Nephron (organoid): ENCODE measurements around the gene TUBB1.

Experiments
- H3K27ac Mint-ChIP-seq, 3 experiments: 2 replicates each; pipeline ENCODE4 v1.8.0; 2020; ENCODE audit warnings: mixed read lengths in 3 of 3, mild to moderate bottlenecking in 2 of 3, moderate library complexity in 1 of 3
- H3K27me3 Mint-ChIP-seq: 2 replicates; pipeline ENCODE4 v1.8.0; 2021; ENCODE audit warnings: low read depth, mild to moderate bottlenecking, moderate library complexity, mixed read lengths
- H3K36me3 Mint-ChIP-seq: 2 replicates; pipeline ENCODE4 v1.8.0; 2020; ENCODE audit warnings: low read depth, mixed read lengths
- H3K4me1 Mint-ChIP-seq: 2 replicates; pipeline ENCODE4 v1.8.0; 2020; ENCODE audit warnings: mixed read lengths
- H3K4me3 Mint-ChIP-seq, 3 experiments: 2 replicates each; pipeline ENCODE4 v1.8.0; 2020; ENCODE audit warnings: mild to moderate bottlenecking in 3 of 3, mixed read lengths in 3 of 3, moderate library complexity in 2 of 3
- H3K9me3 Mint-ChIP-seq: 2 replicates; pipeline ENCODE4 v1.8.0; 2020; ENCODE audit warnings: mixed read lengths
- TF ChIP-seq, protein P1 (sequence below), 3 experiments: fragments of 200-600 bp; sonication (generic); IDR thresholded peaks; one replicate each; pipeline ENCODE4 v1.5.0; 2021; ENCODE audit warnings: antibody characterized with exemption in 3 of 3; ENCODE audit not compliant: unreplicated experiment in 3 of 3

Gene TUBB1

GRCh38 chr20:59043698-59044097 is 24.5 kb downstream of the TUBB1 start:
- Mint-ChIP-seq H3K27me3 (no peaks in the 10 kb centered on the region), H3K4me1 (peaks cover 31% of the 10 kb centered on the region)

GRCh38 chr20:59044295-59044694 is 25.1 kb downstream of the TUBB1 start:
- TF ChIP-seq, protein P1, sequence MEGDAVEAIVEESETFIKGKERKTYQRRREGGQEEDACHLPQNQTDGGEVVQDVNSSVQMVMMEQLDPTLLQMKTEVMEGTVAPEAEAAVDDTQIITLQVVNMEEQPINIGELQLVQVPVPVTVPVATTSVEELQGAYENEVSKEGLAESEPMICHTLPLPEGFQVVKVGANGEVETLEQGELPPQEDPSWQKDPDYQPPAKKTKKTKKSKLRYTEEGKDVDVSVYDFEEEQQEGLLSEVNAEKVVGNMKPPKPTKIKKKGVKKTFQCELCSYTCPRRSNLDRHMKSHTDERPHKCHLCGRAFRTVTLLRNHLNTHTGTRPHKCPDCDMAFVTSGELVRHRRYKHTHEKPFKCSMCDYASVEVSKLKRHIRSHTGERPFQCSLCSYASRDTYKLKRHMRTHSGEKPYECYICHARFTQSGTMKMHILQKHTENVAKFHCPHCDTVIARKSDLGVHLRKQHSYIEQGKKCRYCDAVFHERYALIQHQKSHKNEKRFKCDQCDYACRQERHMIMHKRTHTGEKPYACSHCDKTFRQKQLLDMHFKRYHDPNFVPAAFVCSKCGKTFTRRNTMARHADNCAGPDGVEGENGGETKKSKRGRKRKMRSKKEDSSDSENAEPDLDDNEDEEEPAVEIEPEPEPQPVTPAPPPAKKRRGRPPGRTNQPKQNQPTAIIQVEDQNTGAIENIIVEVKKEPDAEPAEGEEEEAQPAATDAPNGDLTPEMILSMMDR (IDR thresholded peaks at IDR 0.05; ENCODE audit: unreplicated experiment in 3 of 3) = no peak
- no peak overlapping the region for H3K27ac Mint-ChIP-seq
- peak overlapping the region in 2 of 3 experiments; percentile 14 to 16 for H3K4me3 Mint-ChIP-seq
- H3K4me1 Mint-ChIP-seq = peaks cover 25% of the 10 kb centered on the region
- H3K36me3 Mint-ChIP-seq = peaks cover 11% of the 10 kb centered on the region
- no peaks in the 10 kb centered on the region for H3K9me3 Mint-ChIP-seq
- no peaks in the 10 kb centered on the region for H3K27me3 Mint-ChIP-seq

More at GRCh38 chr20:59043698-59044097, 24.5 kb downstream of the TUBB1 start:
- TF ChIP-seq, protein P1 (IDR thresholded peaks at IDR 0.05; ENCODE audit: unreplicated experiment in 3 of 3) = no peak
- no peaks in the 10 kb centered on the region for H3K9me3 Mint-ChIP-seq
- H3K36me3 Mint-ChIP-seq = peaks cover 11% of the 10 kb centered on the region
- peak overlapping the region; percentile 52 to 77 (median 61) for H3K27ac Mint-ChIP-seq
- H3K4me3 Mint-ChIP-seq = peak overlapping the region; percentile 69 to 86 (median 82)

DNA sequence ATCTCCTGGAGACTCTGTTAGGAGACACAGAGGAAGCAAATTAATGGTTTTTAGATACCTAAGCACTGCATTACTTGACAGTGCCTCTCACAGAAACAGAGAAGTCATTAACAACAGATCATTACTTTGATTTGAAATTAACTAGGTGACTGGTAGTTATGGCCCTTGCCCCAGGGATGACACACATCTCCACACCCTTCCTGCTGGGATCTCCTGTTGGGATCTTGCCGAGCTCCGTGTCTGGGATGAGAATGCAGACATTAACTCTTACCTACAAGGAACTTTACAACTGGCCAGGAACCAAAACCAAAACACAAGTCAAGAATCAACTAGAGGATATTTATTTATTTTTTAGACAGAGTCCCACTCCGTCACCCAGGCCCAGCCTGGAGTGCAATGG is 25.6 kb downstream of the TUBB1 start:
- Mint-ChIP-seq H3K36me3 (peaks cover 10% of the 10 kb centered on the region), H3K27me3 (no peaks in the 10 kb centered on the region), H3K27ac (no peak overlapping the region), H3K4me1 (peaks cover 22% of the 10 kb centered on the region), H3K4me3 (peak overlapping the region in 2 of 3 experiments; percentile 37 to 64), H3K9me3 (no peaks in the 10 kb centered on the region)
- TF ChIP-seq, protein P1 (IDR thresholded peaks at IDR 0.05; ENCODE audit: unreplicated experiment in 3 of 3) = no peak

- H3K9me3 Mint-ChIP-seq = no peaks in the 10 kb centered on the region
- peaks cover 13% of the 10 kb centered on the region for H3K4me1 Mint-ChIP-seq
- H3K36me3 Mint-ChIP-seq = no peaks in the 10 kb centered on the region
- no peaks in the 10 kb centered on the region for H3K27me3 Mint-ChIP-seq
- peak overlapping the region in 1 of 3 experiments; percentile 11 for H3K27ac Mint-ChIP-seq
- TF ChIP-seq, protein P1 (IDR thresholded peaks at IDR 0.05; ENCODE audit: unreplicated experiment in 3 of 3) = no peak
- no peak overlapping the region for H3K4me3 Mint-ChIP-seq
These were observed 27.6 kb downstream of the TUBB1 start for GRCh38 chr20:59046862-59047261.

DNA sequence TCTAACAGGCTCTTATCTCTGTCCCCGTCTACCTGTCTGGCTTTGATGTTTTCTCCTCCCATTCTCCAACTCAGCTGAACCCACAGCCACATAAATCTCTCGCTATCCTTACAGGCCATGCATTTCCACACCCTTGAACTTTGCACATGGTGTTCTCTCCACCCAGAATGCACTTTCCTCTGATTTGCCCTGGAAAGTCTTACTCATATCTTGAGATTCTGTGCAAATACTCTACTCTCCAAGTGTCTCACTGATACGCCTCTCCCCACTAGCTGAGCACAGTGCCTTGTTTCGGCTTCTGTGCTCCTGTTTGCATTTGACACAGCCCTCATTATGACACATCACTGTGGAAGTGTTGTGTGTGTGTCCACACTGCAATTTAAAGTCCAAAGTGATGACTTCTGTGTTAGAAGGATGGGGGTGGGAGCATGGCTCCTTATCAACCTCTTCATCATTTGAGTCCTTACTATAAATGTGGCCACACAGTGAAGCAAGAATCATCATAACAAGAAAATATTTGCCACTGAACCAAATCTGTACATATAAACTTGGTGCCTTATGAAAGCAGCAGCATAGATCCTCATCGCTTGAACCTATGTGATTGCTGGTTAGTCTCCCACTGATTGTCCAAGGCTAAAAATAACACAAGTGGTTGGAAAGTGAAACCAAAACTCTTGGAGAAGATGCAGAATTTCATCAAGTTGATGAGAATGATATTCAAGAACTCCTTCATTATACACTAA is 28.9 kb downstream of the TUBB1 start:
- peak overlapping the region in 1 of 3 experiments; percentile 2 for H3K27ac Mint-ChIP-seq
- TF ChIP-seq, protein P1 (IDR thresholded peaks at IDR 0.05; ENCODE audit: unreplicated experiment in 3 of 3) = no peak
- no peaks in the 10 kb centered on the region for H3K9me3 Mint-ChIP-seq
- no peak overlapping the region for H3K4me3 Mint-ChIP-seq
- no peaks in the 10 kb centered on the region for H3K36me3 Mint-ChIP-seq
- H3K4me1 Mint-ChIP-seq = peaks cover 16% of the 10 kb centered on the region
- H3K27me3 Mint-ChIP-seq = no peaks in the 10 kb centered on the region

DNA sequence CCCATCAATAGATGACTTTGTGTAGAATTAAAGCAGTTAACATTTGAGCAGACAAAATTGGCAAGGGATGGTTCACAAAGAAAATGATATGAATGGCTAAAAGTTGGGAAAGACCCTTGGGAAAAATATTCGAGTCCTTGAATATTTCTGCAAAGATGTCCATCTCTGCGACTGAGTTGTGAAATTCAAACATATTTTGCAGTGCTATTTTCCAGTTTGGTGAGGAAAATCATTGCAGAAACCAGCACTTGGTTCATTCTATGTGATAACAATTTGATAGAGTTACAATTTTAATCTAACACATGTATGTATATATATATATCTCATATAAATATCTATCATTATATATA is 29.4 kb downstream of the TUBB1 start:
- Mint-ChIP-seq H3K4me3 (no peak overlapping the region), H3K27ac (no peak overlapping the region), H3K4me1 (peaks cover 12% of the 10 kb centered on the region), H3K9me3 (no peaks in the 10 kb centered on the region), H3K36me3 (no peaks in the 10 kb centered on the region), H3K27me3 (no peaks in the 10 kb centered on the region)
- TF ChIP-seq, protein P1 (IDR thresholded peaks at IDR 0.05; ENCODE audit: unreplicated experiment in 3 of 3) = no peak
